SK-N-SH (cell line): ENCODE measurements around the gene MAD1L1. TPM values are rescaled to one million over a fixed set of nuclear protein-coding genes. Genes with fewer than 3 reads are reported as not detected.
"Not testable (repeated sequence)": the region's sequence is repeated elsewhere in the genome, so short reads cannot be mapped to it uniquely, and the experiment has no call there.

Experiments
- CTCF ChIA-PET: fragments of 300-600, 350-600 bp; formaldehyde crosslinking; extraction: SDS; loops from one replicate; lab custom pipeline; 2021; lab: Yijun Ruan, JAX
- POLR2A ChIA-PET: fragments of 350-600 bp; sonication (Branson Sonifier 250); formaldehyde crosslinking; extraction: SDS; loops from one replicate; lab custom pipeline; 2020; ENCODE audit warnings: antibody characterized with exemption, inconsistent platforms; lab: Yijun Ruan, JAX
- DNase-seq: peaks from one replicate; pipeline ENCODE4 v3.0.0; 2012
- H2AFZ ChIP-seq: fragments of 200-600 bp; sonication (generic); 2 replicates; pipeline ENCODE4 v1.8.1; 2016; ENCODE audit warnings: antibody characterized with exemption, mild to moderate bottlenecking, low read depth
- H3F3A ChIP-seq: fragments of 200-600 bp; sonication (generic); replicated peaks from 2 replicates; pipeline ENCODE3; 2016; ENCODE audit warnings: antibody characterized with exemption, mild to moderate bottlenecking; ENCODE audit not compliant: insufficient read depth
- H3K27ac ChIP-seq, 2 experiments: fragments of 200-500 bp in 1 of 2; fragments of 200-600 bp in 1 of 2; sonication (Bioruptor generic) in 1 of 2; sonication (generic), shearing (Covaris generic) in 1 of 2; 2 replicates each; pipeline versions ENCODE4 v1.5.1 to v1.6.1; 2014 to 2016; ENCODE audit warnings: low read depth in 2 of 2, inconsistent platforms in 1 of 2, low read length in 1 of 2, mild to moderate bottlenecking in 1 of 2, mixed read lengths in 1 of 2
- H3K27me3 ChIP-seq: fragments of 200-600 bp; sonication (generic), shearing (Covaris generic); 2 replicates; pipeline ENCODE4 v1.6.1; 2016; ENCODE audit warnings: mixed run types; ENCODE audit not compliant: insufficient read depth
- H3K36me3 ChIP-seq, 2 experiments: fragments of 200-500 bp in 1 of 2; fragments of 200-600 bp in 1 of 2; sonication (Bioruptor generic) in 1 of 2; sonication (generic) in 1 of 2; replicated peaks in 1 of 2; 2 replicates each; pipeline versions ENCODE3 to v1.5.1; 2014 to 2016; ENCODE audit warnings: low read length in 1 of 2, mild to moderate bottlenecking in 1 of 2; ENCODE audit not compliant: insufficient read depth in 2 of 2, control insufficient read depth in 1 of 2
- H3K4me1 ChIP-seq, 2 experiments: fragments of 200-500 bp in 1 of 2; fragments of 200-600 bp in 1 of 2; sonication (Bioruptor generic) in 1 of 2; sonication (generic), shearing (Covaris generic) in 1 of 2; 2 replicates each; pipeline versions ENCODE4 v1.5.1 to v1.6.1; 2014 to 2016; ENCODE audit warnings: low read depth in 1 of 2, low read length in 1 of 2, mixed run types in 1 of 2; ENCODE audit not compliant: insufficient read depth in 2 of 2, control insufficient read depth in 1 of 2
- H3K4me2 ChIP-seq: fragments of 200-600 bp; sonication (generic), shearing (Covaris generic); 2 replicates; pipeline ENCODE4 v1.6.1; 2017; ENCODE audit warnings: mixed run types
- H3K4me3 ChIP-seq, 2 experiments: fragments of 200-500 bp in 1 of 2; fragments of 200-600 bp in 1 of 2; sonication (Bioruptor generic) in 1 of 2; sonication (generic), shearing (Covaris generic) in 1 of 2; 2 replicates each; pipeline versions ENCODE4 v1.5.1 to v1.8.1; 2014 to 2016; ENCODE audit warnings: low read depth in 2 of 2, inconsistent platforms in 1 of 2, low read length in 1 of 2, mild to moderate bottlenecking in 1 of 2, mixed read lengths in 1 of 2, moderate library complexity in 1 of 2
- H3K79me2 ChIP-seq: fragments of 200-600 bp; sonication (generic); 2 replicates; pipeline ENCODE4 v1.8.1; 2017; ENCODE audit warnings: mild to moderate bottlenecking; ENCODE audit not compliant: insufficient read depth
- H3K9ac ChIP-seq: fragments of 200-600 bp; sonication (generic); 2 replicates; pipeline ENCODE4 v1.6.1; 2017; ENCODE audit warnings: mixed run types
- H3K9me2 ChIP-seq: fragments of 200-600 bp; sonication (generic); 2 replicates; pipeline ENCODE4 v1.6.1; 2017; ENCODE audit warnings: mixed run types
- H3K9me3 ChIP-seq: fragments of 200-600 bp; sonication (generic); 2 replicates; pipeline ENCODE4 v1.6.1; 2017; ENCODE audit warnings: mixed run types, mild to moderate bottlenecking, moderate library complexity
- H4K20me1 ChIP-seq: fragments of 200-600 bp; sonication (generic); 2 replicates; pipeline ENCODE4 v1.6.1; 2017; ENCODE audit warnings: mild to moderate bottlenecking, mixed run types; ENCODE audit not compliant: insufficient read depth
- ELF1 ChIP-seq: IDR thresholded peaks from 2 replicates; pipeline ENCODE4 v1.4.0; 2012
- FOSL2 ChIP-seq: IDR thresholded peaks from 2 replicates; pipeline ENCODE4 v1.4.0; 2012; ENCODE audit warnings: low read depth, mild to moderate bottlenecking, moderate library complexity, borderline replicate concordance
- FOXJ3 ChIP-seq: sonication (generic); formaldehyde crosslinking; IDR thresholded peaks from 2 replicates; pipeline ENCODE4 v1.5.1; 2020; ENCODE audit warnings: mild to moderate bottlenecking, missing genetic modification reagents
- GABPA ChIP-seq: IDR thresholded peaks from 2 replicates; pipeline ENCODE4 v1.4.0; 2012; ENCODE audit warnings: low read depth, mild to moderate bottlenecking
- JUND ChIP-seq: IDR thresholded peaks from 2 replicates; pipeline ENCODE4 v1.4.0; 2012
- MEF2A ChIP-seq: IDR thresholded peaks from 2 replicates; pipeline ENCODE4 v1.4.0; 2012; ENCODE audit warnings: low read depth, borderline replicate concordance
- MXI1 ChIP-seq: IDR thresholded peaks from 2 replicates; pipeline ENCODE4 v1.6.1; 2012; ENCODE audit warnings: mild to moderate bottlenecking, low read depth, low read length, improper control_type of control experiment
- NRF1 ChIP-seq: IDR thresholded peaks from 2 replicates; pipeline ENCODE4 v1.6.1; 2012; ENCODE audit warnings: low read depth, mild to moderate bottlenecking, low read length
- RAD21 ChIP-seq: IDR thresholded peaks from 2 replicates; pipeline ENCODE4 v1.6.1; 2012; ENCODE audit warnings: mild to moderate bottlenecking, low read length
- RFX5 ChIP-seq: IDR thresholded peaks from 2 replicates; pipeline ENCODE4 v1.6.1; 2012; ENCODE audit warnings: mild to moderate bottlenecking, improper control_type of control experiment, low read length
- SMC3 ChIP-seq: IDR thresholded peaks from 2 replicates; pipeline ENCODE4 v1.6.1; 2012; ENCODE audit warnings: low read depth, low read length, improper control_type of control experiment
- TAF1 ChIP-seq: IDR thresholded peaks from 2 replicates; pipeline ENCODE4 v1.6.1; 2012; ENCODE audit warnings: low read depth, mild to moderate bottlenecking, low read length, moderate library complexity, borderline replicate concordance
- WGBS: methylation state at CpG from one replicate; pipeline ENCODE4 v1.1.6; 2017; ENCODE audit warnings: low lambda C conversion rate; 5-methylcytosine and 5-hydroxymethylcytosine counted together
- polyA plus RNA-seq, 3 experiments: library from polyadenylated mRNA; depleted of rRNA; stranded (reverse); fragments of >200 nt; gene quantifications; 2 replicates each; pipeline ENCODE4 v1.2.3, GENCODE V29; 2012
- TF ChIP-seq, protein P1 (sequence below): IDR thresholded peaks from 2 replicates; pipeline ENCODE4; 2012
- TF ChIP-seq, protein P2 (sequence below): IDR thresholded peaks from 2 replicates; pipeline ENCODE4 v1.4.0; 2012; ENCODE audit warnings: low read depth, borderline replicate concordance
- TF ChIP-seq, protein P3 (sequence below): IDR thresholded peaks from 2 replicates; pipeline ENCODE4 v1.4.0; 2012; ENCODE audit warnings: low read depth, borderline replicate concordance

The MAD1L1 gene
- polyA plus RNA-seq, 1 of the 3 experiments (the other 2 are of a cell fraction): 46.2 TPM

DNA sequence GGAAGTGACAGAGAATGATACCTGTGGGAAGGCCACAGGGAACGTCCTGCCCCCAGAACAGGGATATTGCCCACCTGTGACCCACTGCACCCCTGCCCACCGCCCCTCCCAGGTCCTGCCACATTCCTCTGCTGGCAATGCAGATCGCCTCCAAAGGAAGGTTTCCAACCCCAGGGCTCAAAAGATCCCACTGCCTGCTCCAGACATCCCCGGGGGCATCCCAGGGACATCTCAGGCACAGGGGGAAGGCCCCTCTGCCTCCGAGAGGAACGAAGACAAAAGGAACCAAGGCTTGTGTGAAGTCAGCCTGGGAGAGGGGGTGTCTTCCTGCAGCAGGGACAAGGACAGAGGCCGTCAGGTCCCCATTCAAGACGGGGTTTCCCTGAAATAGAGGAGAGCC lies 37.8 kb upstream of the MAD1L1 start:
- Histone ChIP-seq H3K27me3 (no peaks in the 10 kb centered on the region), H3K79me2 (no peaks in the 10 kb centered on the region), H3K4me1 (peaks cover 0 to 14% of the 10 kb centered on the region in 2 experiments; a peak in 1 of 4 replicates), H4K20me1 (no peaks in the 10 kb centered on the region), H3F3A (no peaks in the 10 kb centered on the region), H3K4me2 (no peak overlapping the region), H2AFZ (no peak overlapping the region)
- CTCF ChIA-PET: interaction anchor here (0.7 to 1.1 kb wide), 2 partner anchors 10 to 181 kb away, joined by 3 to 4 read pairs; no protein-coding TSS in a partner anchor
- TF ChIP-seq JUND (no peak), MEF2A (no peak), RFX5 (no peak), MXI1 (no peak), RAD21 (no peak)
- TF ChIP-seq, protein P1, sequence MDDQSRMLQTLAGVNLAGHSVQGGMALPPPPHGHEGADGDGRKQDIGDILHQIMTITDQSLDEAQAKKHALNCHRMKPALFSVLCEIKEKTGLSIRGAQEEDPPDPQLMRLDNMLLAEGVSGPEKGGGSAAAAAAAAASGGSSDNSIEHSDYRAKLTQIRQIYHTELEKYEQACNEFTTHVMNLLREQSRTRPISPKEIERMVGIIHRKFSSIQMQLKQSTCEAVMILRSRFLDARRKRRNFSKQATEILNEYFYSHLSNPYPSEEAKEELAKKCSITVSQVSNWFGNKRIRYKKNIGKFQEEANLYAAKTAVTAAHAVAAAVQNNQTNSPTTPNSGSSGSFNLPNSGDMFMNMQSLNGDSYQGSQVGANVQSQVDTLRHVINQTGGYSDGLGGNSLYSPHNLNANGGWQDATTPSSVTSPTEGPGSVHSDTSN: no peak
- TF ChIP-seq, protein P2, sequence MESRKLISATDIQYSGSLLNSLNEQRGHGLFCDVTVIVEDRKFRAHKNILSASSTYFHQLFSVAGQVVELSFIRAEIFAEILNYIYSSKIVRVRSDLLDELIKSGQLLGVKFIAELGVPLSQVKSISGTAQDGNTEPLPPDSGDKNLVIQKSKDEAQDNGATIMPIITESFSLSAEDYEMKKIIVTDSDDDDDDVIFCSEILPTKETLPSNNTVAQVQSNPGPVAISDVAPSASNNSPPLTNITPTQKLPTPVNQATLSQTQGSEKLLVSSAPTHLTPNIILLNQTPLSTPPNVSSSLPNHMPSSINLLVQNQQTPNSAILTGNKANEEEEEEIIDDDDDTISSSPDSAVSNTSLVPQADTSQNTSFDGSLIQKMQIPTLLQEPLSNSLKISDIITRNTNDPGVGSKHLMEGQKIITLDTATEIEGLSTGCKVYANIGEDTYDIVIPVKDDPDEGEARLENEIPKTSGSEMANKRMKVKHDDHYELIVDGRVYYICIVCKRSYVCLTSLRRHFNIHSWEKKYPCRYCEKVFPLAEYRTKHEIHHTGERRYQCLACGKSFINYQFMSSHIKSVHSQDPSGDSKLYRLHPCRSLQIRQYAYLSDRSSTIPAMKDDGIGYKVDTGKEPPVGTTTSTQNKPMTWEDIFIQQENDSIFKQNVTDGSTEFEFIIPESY: no peak
- TF ChIP-seq, all 33 proteins: peak for 0
- H3K4me3 ChIP-seq: no peak overlapping the region
- no peak for DNase-seq
- H3K9me2 ChIP-seq: no peaks in the 10 kb centered on the region
- no peak overlapping the region; a peak in 1 of 4 replicates for H3K27ac ChIP-seq
- POLR2A ChIA-PET: no interaction called here
- 94% methylated on average over 7 of the region's 8 CpGs for WGBS
- no peaks in the 10 kb centered on the region for H3K9me3 ChIP-seq
- no peak overlapping the region for H3K9ac ChIP-seq
- H3K36me3 ChIP-seq: peaks cover 6 to 8% of the 10 kb centered on the region in 2 experiments

DNA sequence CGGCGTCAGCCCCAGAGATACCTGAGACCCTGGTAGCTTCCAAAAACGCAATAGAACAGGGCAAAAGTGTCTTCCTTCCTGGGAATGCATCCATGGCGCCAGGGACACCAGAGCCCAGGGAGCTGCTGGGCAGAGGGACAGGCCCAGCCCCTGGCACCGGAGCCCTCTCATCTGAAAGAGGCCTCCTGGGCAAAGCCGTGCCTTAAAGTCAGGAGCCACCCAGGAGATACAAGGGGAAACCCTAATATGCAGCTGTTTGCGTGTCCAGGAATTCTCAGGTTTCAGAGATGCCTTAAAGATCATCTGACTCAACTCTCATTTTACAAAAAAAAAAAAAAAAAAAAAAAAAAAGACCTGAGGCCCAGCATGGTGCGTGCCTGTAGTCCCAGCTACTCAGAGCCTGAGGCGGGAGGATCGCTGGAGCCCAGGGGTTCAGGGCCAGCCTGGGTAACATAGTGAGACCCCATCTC lies 37.3 kb upstream of the MAD1L1 start:
- CTCF ChIA-PET: interaction anchor here (0.7 to 1.3 kb wide), 3 partner anchors 9 to 606 kb away, joined by 3 to 5 read pairs (median 4); no protein-coding TSS in a partner anchor
- no peak for DNase-seq
- no peak for TF ChIP-seq SMC3
- no peak for TF ChIP-seq NRF1
- TF ChIP-seq GABPA: no peak
- TF ChIP-seq, protein P3, sequence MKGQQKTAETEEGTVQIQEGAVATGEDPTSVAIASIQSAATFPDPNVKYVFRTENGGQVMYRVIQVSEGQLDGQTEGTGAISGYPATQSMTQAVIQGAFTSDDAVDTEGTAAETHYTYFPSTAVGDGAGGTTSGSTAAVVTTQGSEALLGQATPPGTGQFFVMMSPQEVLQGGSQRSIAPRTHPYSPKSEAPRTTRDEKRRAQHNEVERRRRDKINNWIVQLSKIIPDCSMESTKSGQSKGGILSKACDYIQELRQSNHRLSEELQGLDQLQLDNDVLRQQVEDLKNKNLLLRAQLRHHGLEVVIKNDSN: no peak
- TF ChIP-seq, protein P1: no peak
- TF ChIP-seq ELF1: no peak
- no peak for TF ChIP-seq MXI1
- TF ChIP-seq TAF1: no peak
- no peak for TF ChIP-seq RAD21
- no peak for TF ChIP-seq FOXJ3 (CRISPR knock-in tag)
- no peak for TF ChIP-seq FOSL2
- no peak overlapping the region for H3K9ac ChIP-seq
- no peaks in the 10 kb centered on the region for H3K9me3 ChIP-seq
- no peaks in the 10 kb centered on the region for H3F3A ChIP-seq
- H4K20me1 ChIP-seq: no peaks in the 10 kb centered on the region
- POLR2A ChIA-PET: no interaction called here
- H3K79me2 ChIP-seq: no peaks in the 10 kb centered on the region
- H2AFZ ChIP-seq: no peak overlapping the region
- H3K4me3 ChIP-seq: no peak overlapping the region
- H3K9me2 ChIP-seq: no peaks in the 10 kb centered on the region
- H3K4me2 ChIP-seq: no peak overlapping the region
- H3K4me1 ChIP-seq: peaks cover 0 to 14% of the 10 kb centered on the region in 2 experiments; a peak in 1 of 4 replicates
- H3K27ac ChIP-seq: peak overlapping the region in 1 of 2 experiments; percentile 74; a peak in 2 of 4 replicates
- H3K36me3 ChIP-seq: peaks cover 6 to 8% of the 10 kb centered on the region in 2 experiments
- H3K27me3 ChIP-seq: no peaks in the 10 kb centered on the region
- 87% methylated on average over 6 of the region's 10 CpGs for WGBS

DNA sequence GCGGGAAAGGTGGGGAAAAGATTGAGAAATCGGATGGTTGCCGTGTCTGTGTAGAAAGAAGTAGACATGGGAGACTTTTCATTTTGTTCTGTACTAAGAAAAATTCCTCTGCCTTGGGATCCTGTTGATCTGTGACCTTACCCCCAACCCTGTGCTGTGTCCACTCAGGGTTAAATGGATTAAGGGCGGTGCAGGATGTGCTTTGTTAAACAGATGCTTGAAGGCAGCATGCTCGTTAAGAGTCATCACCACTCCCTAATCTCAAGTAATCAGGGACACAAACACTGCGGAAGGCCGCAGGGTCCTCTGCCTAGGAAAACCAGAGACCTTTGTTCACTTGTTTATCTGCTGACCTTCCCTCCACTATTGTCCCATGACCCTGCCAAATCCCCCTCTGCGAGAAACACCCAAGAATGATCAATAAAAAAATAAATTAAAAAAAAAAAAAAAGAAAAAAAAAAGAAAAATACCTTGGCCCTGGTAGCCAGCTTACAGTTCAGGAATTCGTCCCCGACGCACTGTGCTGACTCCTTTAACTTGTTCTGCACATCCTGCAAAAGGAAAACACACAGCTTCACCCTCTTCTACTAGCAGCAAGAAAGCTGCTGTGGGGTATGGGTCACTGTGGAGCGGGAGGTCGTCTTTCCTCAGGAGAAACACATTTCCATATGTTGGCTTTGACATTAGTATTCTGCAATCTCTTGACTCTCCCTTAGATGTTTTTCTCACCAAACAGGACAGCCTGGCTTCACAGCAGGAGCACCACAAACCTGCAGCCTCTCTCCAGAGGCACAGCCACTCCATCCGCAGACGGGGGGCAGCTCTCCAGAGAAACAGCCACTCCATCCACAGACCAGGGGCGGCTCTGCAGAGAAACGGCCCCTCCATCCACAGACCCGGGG lies 36.6 kb upstream of the MAD1L1 start:
- peak; percentile 73 for DNase-seq
- H3K79me2 ChIP-seq, H2AFZ ChIP-seq, H4K20me1 ChIP-seq, H3K9me3 ChIP-seq, H3K36me3 ChIP-seq, H3K4me3 ChIP-seq, H3F3A ChIP-seq, POLR2A ChIA-PET, H3K9me2 ChIP-seq, H3K27me3 ChIP-seq, H3K4me2 ChIP-seq, H3K9ac ChIP-seq: not testable (repeated sequence)
- CTCF ChIA-PET: interaction anchor here (0.7 to 1.3 kb wide), 3 partner anchors 9 to 605 kb away, joined by 3 to 5 read pairs (median 4); no protein-coding TSS in a partner anchor
- peaks cover 0 to 14% of the 10 kb centered on the region in 2 experiments; a peak in 1 of 4 replicates for H3K4me1 ChIP-seq
- peak overlapping the region in 1 of 2 experiments; percentile 74; a peak in 2 of 4 replicates for H3K27ac ChIP-seq
- WGBS: 75% methylated on average over 13 of the region's 18 CpGs
